Measurements from ENCODE around the gene PPP2CA. TPM values are rescaled to one million over a fixed set of nuclear protein-coding genes. Genes with fewer than 3 reads are reported as not detected.
"Not testable (repeated sequence)": the region's sequence is repeated elsewhere in the genome, so short reads cannot be mapped to it uniquely, and the experiment has no call there.

PPP2CA gene
- total RNA-seq, 4 donors from 2014 or later = 30.4 to 198 (median 147) TPM

DNA sequence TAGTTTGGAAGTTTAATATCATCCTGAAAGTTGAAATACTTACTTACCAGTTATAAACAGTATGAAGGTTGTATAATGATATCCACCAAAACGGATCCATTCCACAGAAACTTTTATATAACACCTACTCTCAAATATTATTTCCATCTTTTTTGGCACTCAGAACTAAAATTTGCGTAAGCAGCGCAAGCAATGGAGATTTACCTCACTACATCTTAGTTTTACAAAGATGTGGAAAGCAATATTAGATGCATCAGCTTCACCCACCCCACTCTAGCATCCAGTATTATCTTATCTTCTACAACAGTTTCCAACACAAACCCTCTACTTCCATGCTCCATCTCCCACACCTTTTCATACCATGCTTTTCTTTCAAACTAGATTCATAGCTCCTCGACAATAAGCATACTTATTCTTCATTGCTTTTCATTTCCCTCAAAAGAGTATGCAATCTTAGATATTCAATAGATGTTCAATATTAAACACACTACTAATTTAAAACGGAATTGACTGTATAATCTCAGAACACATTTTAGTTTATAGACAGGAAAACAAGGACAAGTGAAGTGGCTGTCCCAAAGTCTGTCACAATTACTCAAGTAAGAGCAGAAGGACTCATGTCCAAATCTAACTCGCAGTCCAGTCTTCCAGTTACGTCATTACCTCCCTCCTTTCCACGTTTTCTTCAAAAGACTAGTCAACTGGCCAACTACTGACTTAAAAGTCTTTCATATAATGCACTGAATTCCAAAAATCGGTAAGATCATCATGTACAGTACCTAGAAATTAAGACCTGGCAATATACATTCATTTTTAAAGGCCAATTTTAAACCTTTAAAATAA lies 2.2 kb downstream of the PPP2CA start:
- no peak for DNase-seq
- H3K4me1 ChIP-seq = peaks cover 14 to 64% (median 55%) of the 10 kb centered on the region in 4 donors
- TF ChIP-seq, protein P1, sequence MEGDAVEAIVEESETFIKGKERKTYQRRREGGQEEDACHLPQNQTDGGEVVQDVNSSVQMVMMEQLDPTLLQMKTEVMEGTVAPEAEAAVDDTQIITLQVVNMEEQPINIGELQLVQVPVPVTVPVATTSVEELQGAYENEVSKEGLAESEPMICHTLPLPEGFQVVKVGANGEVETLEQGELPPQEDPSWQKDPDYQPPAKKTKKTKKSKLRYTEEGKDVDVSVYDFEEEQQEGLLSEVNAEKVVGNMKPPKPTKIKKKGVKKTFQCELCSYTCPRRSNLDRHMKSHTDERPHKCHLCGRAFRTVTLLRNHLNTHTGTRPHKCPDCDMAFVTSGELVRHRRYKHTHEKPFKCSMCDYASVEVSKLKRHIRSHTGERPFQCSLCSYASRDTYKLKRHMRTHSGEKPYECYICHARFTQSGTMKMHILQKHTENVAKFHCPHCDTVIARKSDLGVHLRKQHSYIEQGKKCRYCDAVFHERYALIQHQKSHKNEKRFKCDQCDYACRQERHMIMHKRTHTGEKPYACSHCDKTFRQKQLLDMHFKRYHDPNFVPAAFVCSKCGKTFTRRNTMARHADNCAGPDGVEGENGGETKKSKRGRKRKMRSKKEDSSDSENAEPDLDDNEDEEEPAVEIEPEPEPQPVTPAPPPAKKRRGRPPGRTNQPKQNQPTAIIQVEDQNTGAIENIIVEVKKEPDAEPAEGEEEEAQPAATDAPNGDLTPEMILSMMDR (IDR thresholded peaks at IDR 0.05) = no peak
- TF ChIP-seq EP300 (IDR thresholded peaks at IDR 0.05; ENCODE audit: low read depth) (no peak), POLR2AphosphoS5 (IDR thresholded peaks at IDR 0.05) (no peak), POLR2A (IDR thresholded peaks at IDR 0.05) (no peak)
- in situ Hi-C loops (cut with MboI; ENCODE audit: low pct_ligation_motif_present in 1 of 4, low pct_unique_long_range_greater_than_20kb in 1 of 4, low sequenced_read_pairs in 3 of 4) (no loop called here), intact Hi-C loops (cut with DNase I; ENCODE audit: low total_unique reads) (no loop called here)
- no peaks in the 10 kb centered on the region for H3K27me3 ChIP-seq
- no peaks in the 10 kb centered on the region for H3K9me3 ChIP-seq
- 29 to 34% methylated on average over 8 to 9 of the region's 9 CpGs for WGBS, 2 donors (ENCODE audit: low coverage in 1 of 2)
- peak overlapping the region in 3 of 4 donors; percentile 92 to 100 (median 95) for H3K4me3 ChIP-seq
- peak overlapping the region; percentile 100 for H3K27ac ChIP-seq
- no peaks in the 10 kb centered on the region for H3K36me3 ChIP-seq

DNA sequence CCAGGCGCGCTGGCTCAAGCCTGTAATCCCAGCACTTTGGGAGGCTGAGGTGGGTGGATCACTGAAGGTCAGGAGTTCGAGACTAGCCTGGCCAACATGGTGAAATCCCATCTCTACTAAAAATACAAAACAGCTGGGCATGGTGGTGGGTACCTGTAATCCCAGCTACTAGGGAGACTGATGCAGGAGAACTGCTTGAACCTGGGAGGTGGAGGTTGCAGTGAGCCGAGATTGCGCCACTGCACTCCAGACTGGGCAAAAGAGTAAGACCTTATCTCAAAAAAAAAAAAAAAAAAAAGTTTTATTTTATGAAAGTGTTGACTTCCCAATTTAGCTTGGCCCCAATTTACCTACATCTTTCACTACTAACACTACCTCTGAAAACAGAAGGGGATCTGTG lies 4.2 kb downstream of the PPP2CA start:
- H3K9me3 ChIP-seq; H3K4me3 ChIP-seq; H3K36me3 ChIP-seq; intact Hi-C loops (cut with DNase I; ENCODE audit: low total_unique reads); H3K27me3 ChIP-seq; DNase-seq; in situ Hi-C loops (cut with MboI; ENCODE audit: low pct_ligation_motif_present in 1 of 4, low pct_unique_long_range_greater_than_20kb in 1 of 4, low sequenced_read_pairs in 3 of 4): not testable (repeated sequence)
- Histone ChIP-seq H3K4me1 (peaks cover 13 to 54% (median 52%) of the 10 kb centered on the region in 4 donors), H3K27ac (peak overlapping the region in 2 of 4 donors; percentile 100)
- 94 to 95% methylated on average over 2 to 5 of the region's 5 CpGs for WGBS, 2 donors (ENCODE audit: low coverage in 1 of 2)

DNA sequence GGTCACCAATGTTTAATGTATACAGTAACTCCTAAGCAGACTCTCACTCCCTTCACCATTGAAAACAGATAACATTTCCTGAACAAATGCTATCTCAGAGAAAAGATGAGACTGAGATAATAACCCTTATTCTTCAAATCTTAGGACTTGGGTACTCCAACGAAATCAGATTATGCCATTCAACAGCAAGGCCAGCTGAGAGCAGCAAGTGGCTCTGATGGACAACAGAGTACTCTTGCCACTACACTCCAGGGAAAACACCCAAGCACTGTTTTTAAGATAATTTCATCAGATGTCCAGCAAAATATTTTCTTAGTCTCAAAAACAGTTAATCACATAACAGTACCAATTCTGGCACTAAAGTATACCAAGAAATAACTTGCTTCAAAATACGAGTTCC lies 10.1 kb downstream of the PPP2CA start:
- no peak for DNase-seq
- WGBS, 2 donors (ENCODE audit: low coverage in 1 of 2) = 71 to 83% methylated on average over 2 of the region's 2 CpGs
- H3K4me3 ChIP-seq = no peak overlapping the region
- no peak overlapping the region for H3K27ac ChIP-seq
- no peaks in the 10 kb centered on the region for H3K9me3 ChIP-seq
- no peaks in the 10 kb centered on the region for H3K27me3 ChIP-seq
- in situ Hi-C loops (cut with MboI; ENCODE audit: low pct_ligation_motif_present in 1 of 4, low pct_unique_long_range_greater_than_20kb in 1 of 4, low sequenced_read_pairs in 3 of 4) = no loop called here
- H3K36me3 ChIP-seq = peaks cover 0 to 8% (median 0%) of the 10 kb centered on the region in 4 donors
- intact Hi-C loops (cut with DNase I; ENCODE audit: low total_unique reads) = no loop called here
- peaks cover 12 to 28% (median 25%) of the 10 kb centered on the region in 4 donors for H3K4me1 ChIP-seq
- TF ChIP-seq POLR2A (IDR thresholded peaks at IDR 0.05) = no peak
- TF ChIP-seq POLR2AphosphoS5 (IDR thresholded peaks at IDR 0.05) = no peak
- no peak for TF ChIP-seq EP300 (IDR thresholded peaks at IDR 0.05; ENCODE audit: low read depth)
- TF ChIP-seq, protein P1 (IDR thresholded peaks at IDR 0.05) = no peak

DNA sequence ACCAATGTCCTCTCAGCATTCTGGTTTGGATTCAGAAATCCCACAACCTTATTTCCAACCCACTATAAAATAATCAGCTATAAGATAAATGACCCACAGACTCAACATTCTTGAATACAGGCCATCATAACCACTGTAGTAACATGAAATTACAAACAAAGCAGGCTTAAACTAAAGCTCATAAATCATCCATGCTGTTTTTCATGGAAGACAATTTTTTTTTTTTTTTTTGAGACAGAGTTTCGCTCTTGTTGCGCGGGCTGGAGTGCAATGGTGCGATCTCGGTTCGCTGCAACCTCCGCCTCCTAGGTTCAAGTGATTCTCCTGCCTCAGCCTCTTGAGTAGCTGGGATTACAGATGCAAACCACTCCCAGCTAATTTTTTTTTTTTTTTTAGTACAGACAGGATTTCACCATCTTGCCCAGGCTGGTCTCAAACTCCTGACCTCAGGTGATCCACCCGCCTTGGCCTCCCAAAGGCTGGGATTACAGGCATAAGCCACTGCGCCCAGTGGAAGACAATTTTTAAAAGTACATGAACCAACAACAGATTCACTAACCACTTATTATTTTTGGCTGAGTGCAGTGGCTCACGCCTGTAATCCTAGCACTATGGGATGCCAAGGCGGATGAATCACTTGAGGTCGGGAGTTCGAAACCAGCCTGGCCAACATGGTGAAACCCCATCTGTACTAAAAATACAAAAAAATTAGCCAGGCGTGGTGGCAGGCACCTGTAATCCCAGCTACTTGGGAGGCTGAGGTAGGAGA lies 14.4 kb downstream of the PPP2CA start:
- H3K4me1 ChIP-seq = peaks cover 4 to 36% (median 25%) of the 10 kb centered on the region in 4 donors
- H3K27me3 ChIP-seq; H3K4me3 ChIP-seq; H3K9me3 ChIP-seq; DNase-seq; intact Hi-C loops (cut with DNase I; ENCODE audit: low total_unique reads); H3K27ac ChIP-seq; H3K36me3 ChIP-seq; in situ Hi-C loops (cut with MboI; ENCODE audit: low pct_ligation_motif_present in 1 of 4, low pct_unique_long_range_greater_than_20kb in 1 of 4, low sequenced_read_pairs in 3 of 4): not testable (repeated sequence)
- WGBS, 2 donors (ENCODE audit: low coverage in 1 of 2) = 84 to 86% methylated on average over 6 to 14 of the region's 14 CpGs
